A673 (cell line): ENCODE results near the gene PER2. TPM values are rescaled to one million over a fixed set of nuclear protein-coding genes. Genes with fewer than 3 reads are reported as not detected.

Experiments
- BruUV-seq: library from RNA; stranded (reverse); fragments of 400-500 nt; replicated peaks from 2 replicates; lab custom pipeline; 2021; lab: Mats Ljungman, UMichigan
- CTCF ChIA-PET: fragments of 300-600 bp; sonication (Branson Sonifier 250); formaldehyde crosslinking; loops from one replicate; lab custom pipeline; 2022; ENCODE audit warnings: antibody characterized with exemption; lab: Charles Lee
- POLR2A ChIA-PET: fragments of 300-600 bp; sonication (Branson Sonifier 250); formaldehyde crosslinking; loops from one replicate; lab custom pipeline; 2022; ENCODE audit warnings: antibody characterized with exemption; ENCODE audit not compliant: low non-redundant PET; lab: Charles Lee
- DNase-seq: peaks from one replicate; pipeline ENCODE4 v3.0.0-alpha.2; 2015; ENCODE audit warnings: low spot score
- H3K27ac ChIP-seq: fragments of 200-600 bp; sonication (generic); 2 replicates; pipeline ENCODE4 v1.5.1; 2016; ENCODE audit warnings: mixed run types, low read depth, mild to moderate bottlenecking, mixed read lengths, antibody characterized with exemption, low read length; ENCODE audit not compliant: poor library complexity, severe bottlenecking
- H3K27me3 ChIP-seq: fragments of 200-600 bp; sonication (generic); replicated peaks from 2 replicates; pipeline ENCODE4 v1.6.1; 2017; ENCODE audit warnings: mixed run types, low read depth, mild to moderate bottlenecking, mixed read lengths, antibody characterized with exemption, low read length; ENCODE audit not compliant: insufficient read depth, poor library complexity
- H3K36me3 ChIP-seq: fragments of 200-600 bp; sonication (generic); 2 replicates; pipeline ENCODE4 v1.6.1; 2016; ENCODE audit warnings: mixed run types, mild to moderate bottlenecking, mixed read lengths, antibody characterized with exemption, low read length; ENCODE audit not compliant: insufficient read depth, poor library complexity, severe bottlenecking
- H3K4me1 ChIP-seq: fragments of 200-600 bp; sonication (generic); 2 replicates; pipeline ENCODE4 v1.6.1; 2017; ENCODE audit warnings: mixed run types, mild to moderate bottlenecking, mixed read lengths, antibody characterized with exemption, low read length; ENCODE audit not compliant: insufficient read depth, poor library complexity, severe bottlenecking
- H3K4me3 ChIP-seq: fragments of 200-600 bp; sonication (generic); 2 replicates; pipeline ENCODE4 v1.5.1; 2016; ENCODE audit warnings: low read depth, mixed run types, mild to moderate bottlenecking, mixed read lengths, low read length; ENCODE audit not compliant: poor library complexity, severe bottlenecking
- H3K9me3 ChIP-seq: fragments of 200-600 bp; sonication (generic); 2 replicates; pipeline ENCODE4 v1.6.1; 2016; ENCODE audit warnings: mixed run types, low read depth, mild to moderate bottlenecking, mixed read lengths, antibody characterized with exemption, low read length; ENCODE audit not compliant: poor library complexity, severe bottlenecking
- CTCF ChIP-seq: fragments of 300-800, 200-600 bp; sonication (generic); conservative IDR thresholded peaks from 2 replicates; pipeline ENCODE4 v1.5.1; 2017; ENCODE audit warnings: low read depth, mild to moderate bottlenecking, antibody characterized with exemption, low read length, moderate library complexity, mixed read lengths
- EZH2 ChIP-seq: fragments of 200-600 bp; sonication (generic); IDR thresholded peaks from 2 replicates; pipeline ENCODE4 v1.6.1; 2017; ENCODE audit warnings: borderline replicate concordance, low read depth, mild to moderate bottlenecking, mixed read lengths, antibody characterized with exemption, low read length; ENCODE audit not compliant: poor library complexity, severe bottlenecking
- intact Hi-C: fragments of 100-400 bp; cut with micrococcal nuclease; formaldehyde crosslinking; loops from one replicate; pipeline ENCODE4 v1.10.0; 2022; ENCODE audit not compliant: unreplicated experiment
- total RNA-seq: library from RNA; stranded (reverse); gene quantifications from 2 replicates; pipeline ENCODE4 v1.2.3, GENCODE V29; 2021

The PER2 gene
- total RNA-seq, 1 experiment from 2014 or later = 7.5 TPM

- BruUV-seq = no TSS peak
- CTCF ChIA-PET = no interaction called here
- H3K36me3 ChIP-seq = no peaks in the 10 kb centered on the region
- no peaks in the 10 kb centered on the region for H3K9me3 ChIP-seq
- TF ChIP-seq CTCF (no peak), EZH2 (no peak)
- POLR2A ChIA-PET = no interaction called here
- no peak overlapping the region for H3K4me3 ChIP-seq
- no peaks in the 10 kb centered on the region for H3K4me1 ChIP-seq
- intact Hi-C loops = no loop called here
- no peaks in the 10 kb centered on the region for H3K27me3 ChIP-seq
- DNase-seq = no peak
- no peak overlapping the region for H3K27ac ChIP-seq
Measured at GRCh38 chr2:238251331-238251730, 37.1 kb downstream of the PER2 start.

GRCh38 chr2:238250896-238251295 lies 37.5 kb downstream of the PER2 start:
- no peak for TF ChIP-seq CTCF
- no peak for TF ChIP-seq EZH2
- H3K9me3 ChIP-seq = no peaks in the 10 kb centered on the region
- CTCF ChIA-PET = no interaction called here
- no TSS peak for BruUV-seq
- intact Hi-C loops = no loop called here
- H3K27me3 ChIP-seq = no peaks in the 10 kb centered on the region
- no peak overlapping the region for H3K4me3 ChIP-seq
- H3K27ac ChIP-seq = no peak overlapping the region
- POLR2A ChIA-PET = no interaction called here
- DNase-seq = no peak
- no peaks in the 10 kb centered on the region for H3K4me1 ChIP-seq
- no peaks in the 10 kb centered on the region for H3K36me3 ChIP-seq

DNA sequence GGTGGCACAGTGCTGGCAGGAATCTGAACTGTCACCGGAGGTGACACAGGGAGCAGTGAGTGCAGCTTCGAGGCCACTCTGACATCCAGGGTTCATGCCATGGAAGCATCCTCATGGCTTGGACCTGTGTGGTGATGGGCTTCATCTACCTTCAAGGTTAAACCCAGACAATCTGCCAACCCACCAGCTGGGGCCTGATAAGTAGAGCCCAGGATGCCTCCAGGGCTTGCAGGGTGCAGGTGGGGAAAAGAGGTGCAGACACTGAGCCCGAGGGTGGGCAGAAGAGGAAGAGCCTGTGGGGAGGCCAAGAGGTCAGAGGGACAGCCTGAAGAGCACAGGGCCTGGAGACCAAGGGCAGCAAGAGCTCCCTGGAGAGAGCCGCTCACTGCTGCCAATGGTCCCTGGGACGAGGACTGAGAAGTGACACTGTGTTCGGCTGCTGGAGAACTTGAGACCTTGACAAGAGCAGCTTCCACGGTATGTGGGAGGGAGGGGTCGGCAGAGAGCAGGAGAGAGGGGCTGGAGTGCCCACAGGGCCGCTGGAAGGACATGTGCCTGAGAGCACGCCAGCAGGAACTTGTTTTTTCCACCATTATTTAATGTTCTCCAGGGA lies 40.5 kb downstream of the PER2 start:
- no peak overlapping the region for H3K4me3 ChIP-seq
- BruUV-seq = no TSS peak
- CTCF ChIA-PET = no interaction called here
- H3K27ac ChIP-seq = no peak overlapping the region
- intact Hi-C loops = no loop called here
- H3K36me3 ChIP-seq = no peaks in the 10 kb centered on the region
- H3K4me1 ChIP-seq = peaks cover 2% of the 10 kb centered on the region
- no peaks in the 10 kb centered on the region for H3K9me3 ChIP-seq
- DNase-seq = no peak
- POLR2A ChIA-PET = no interaction called here
- TF ChIP-seq EZH2 (no peak), CTCF (no peak)
- no peaks in the 10 kb centered on the region for H3K27me3 ChIP-seq
